Upper lobe of left lung (tissue), 6 donors: ENCODE measurements around the gene KIF21A. TPM values are rescaled to one million over a fixed set of nuclear protein-coding genes. Genes with fewer than 3 reads are reported as not detected.

Source experiments
- ATAC-seq, 2 donors: fragments of 200-7000 bp; cut with Tn5 transposase; one replicate each; pipeline ENCODE4 v1.9.1; 2022; ENCODE audit warnings: mild to moderate bottlenecking in 2 of 2, moderate library complexity in 2 of 2; ENCODE audit not compliant: low FRiP score in 2 of 2
- DNase-seq, 2 donors: peaks; one replicate each; pipeline ENCODE4 v3.0.0-alpha.2; 2019 to 2020
- H3K27ac ChIP-seq, 4 donors: fragments of 200-600 bp; sonication (generic); one replicate each; pipeline ENCODE4 v1.5.1; 2016 to 2019
- H3K27me3 ChIP-seq, 4 donors: fragments of 200-600 bp; sonication (generic); one replicate each; pipeline ENCODE4 v1.5.1; 2017 to 2019
- H3K36me3 ChIP-seq, 4 donors: fragments of 200-600 bp; sonication (generic); one replicate each; pipeline ENCODE4 v1.5.1; 2016 to 2019
- H3K4me1 ChIP-seq, 4 donors: fragments of 200-600 bp; sonication (generic); one replicate each; pipeline ENCODE4 v1.5.1; 2018 to 2019
- H3K4me3 ChIP-seq, 4 donors: fragments of 200-600 bp; sonication (generic); one replicate each; pipeline ENCODE4 v1.5.1; 2017 to 2019; ENCODE audit warnings: mild to moderate bottlenecking in 2 of 4, moderate library complexity in 1 of 4
- H3K9me3 ChIP-seq, 4 donors: fragments of 200-600 bp; sonication (generic); one replicate each; pipeline ENCODE4 v1.5.1; 2018 to 2019
- CTCF ChIP-seq, 6 experiments: fragments of 450-650 bp in 4 of 6; fragments of 200-600 bp in 2 of 6; sonication (generic) in 2 of 6; IDR thresholded peaks; one replicate each; pipeline ENCODE4 v1.5.1; 2016 to 2019; ENCODE audit warnings: antibody characterized with exemption in 6 of 6
- EP300 ChIP-seq, 4 donors: sonication (generic); formaldehyde crosslinking; IDR thresholded peaks; one replicate each; pipeline ENCODE4 v1.5.1; 2017; ENCODE audit warnings: antibody characterized with exemption in 4 of 4, control low read depth in 2 of 4
- POLR2A ChIP-seq, 4 donors: fragments of 450-650 bp; IDR thresholded peaks; one replicate each; pipeline ENCODE4 v1.5.1; 2016 to 2017; ENCODE audit warnings: antibody characterized with exemption in 4 of 4, mild to moderate bottlenecking in 2 of 4
- POLR2AphosphoS5 ChIP-seq, 2 donors: sonication (generic); formaldehyde crosslinking; IDR thresholded peaks; one replicate each; pipeline ENCODE4 v1.5.1; 2017; ENCODE audit warnings: antibody characterized with exemption in 2 of 2
- WGBS, 2 donors: methylation state at CpG; one replicate each; pipeline ENCODE4 v1.1.5; 2017 to 2018; 5-methylcytosine and 5-hydroxymethylcytosine counted together
- total RNA-seq, 6 donors: library from RNA; depleted of rRNA in 4 of 6; stranded (reverse); fragments of >200 nt in 4 of 6; gene quantifications; one replicate each; pipeline versions ENCODE4 v1.1.0 to v1.2.1, GENCODE V29; 2016 to 2021
- donor health status: DM: no; HTN: no; CAD: no; lungs with moderate emphysema.
- donor health status: DM: no; HTN: yes; CAD: no; lungs with severe emphysema.

KIF21A gene
- total RNA-seq, 6 donors from 2014 or later: 6.6 to 89.3 (median 18.3) TPM

GRCh38 chr12:39319180-39319579, 123.7 kb downstream of the KIF21A start:
- no peaks in the 10 kb centered on the region for H3K27me3 ChIP-seq
- no peak for ATAC-seq
- no peaks in the 10 kb centered on the region for H3K36me3 ChIP-seq
- 90 to 92% methylated on average over 3 of the region's 3 CpGs for WGBS, 2 donors
- TF ChIP-seq POLR2AphosphoS5 (IDR thresholded peaks at IDR 0.05): no peak
- no peak for TF ChIP-seq CTCF (IDR thresholded peaks at IDR 0.05)
- no peak for TF ChIP-seq POLR2A (IDR thresholded peaks at IDR 0.05)
- no peak for TF ChIP-seq EP300 (IDR thresholded peaks at IDR 0.05)
- H3K27ac ChIP-seq: no peak overlapping the region
- no peaks in the 10 kb centered on the region for H3K9me3 ChIP-seq
- H3K4me3 ChIP-seq: no peak overlapping the region
- H3K4me1 ChIP-seq: no peaks in the 10 kb centered on the region
- DNase-seq: no peak

GRCh38 chr12:39314547-39314946, 128.4 kb downstream of the KIF21A start:
- H3K27me3 ChIP-seq: no peaks in the 10 kb centered on the region
- H3K9me3 ChIP-seq: no peaks in the 10 kb centered on the region
- no peaks in the 10 kb centered on the region for H3K36me3 ChIP-seq
- TF ChIP-seq EP300 (IDR thresholded peaks at IDR 0.05) (no peak), CTCF (IDR thresholded peaks at IDR 0.05) (no peak), POLR2AphosphoS5 (IDR thresholded peaks at IDR 0.05) (no peak), POLR2A (IDR thresholded peaks at IDR 0.05) (no peak)
- no peak for ATAC-seq
- no peak overlapping the region for H3K4me3 ChIP-seq
- no peak overlapping the region for H3K27ac ChIP-seq
- H3K4me1 ChIP-seq: no peaks in the 10 kb centered on the region
- DNase-seq: no peak

GRCh38 chr12:39309516-39309915, 133.4 kb downstream of the KIF21A start:
- no peak for DNase-seq
- Histone ChIP-seq H3K27ac (no peak overlapping the region), H3K36me3 (no peaks in the 10 kb centered on the region), H3K4me3 (no peak overlapping the region), H3K9me3 (no peaks in the 10 kb centered on the region), H3K4me1 (no peaks in the 10 kb centered on the region), H3K27me3 (no peaks in the 10 kb centered on the region)
- ATAC-seq: no peak
- WGBS, 2 donors: 84 to 86% methylated on average over 4 of the region's 4 CpGs
- TF ChIP-seq POLR2AphosphoS5 (IDR thresholded peaks at IDR 0.05) (no peak), CTCF (IDR thresholded peaks at IDR 0.05) (no peak), EP300 (IDR thresholded peaks at IDR 0.05) (no peak), POLR2A (IDR thresholded peaks at IDR 0.05) (no peak)

DNA sequence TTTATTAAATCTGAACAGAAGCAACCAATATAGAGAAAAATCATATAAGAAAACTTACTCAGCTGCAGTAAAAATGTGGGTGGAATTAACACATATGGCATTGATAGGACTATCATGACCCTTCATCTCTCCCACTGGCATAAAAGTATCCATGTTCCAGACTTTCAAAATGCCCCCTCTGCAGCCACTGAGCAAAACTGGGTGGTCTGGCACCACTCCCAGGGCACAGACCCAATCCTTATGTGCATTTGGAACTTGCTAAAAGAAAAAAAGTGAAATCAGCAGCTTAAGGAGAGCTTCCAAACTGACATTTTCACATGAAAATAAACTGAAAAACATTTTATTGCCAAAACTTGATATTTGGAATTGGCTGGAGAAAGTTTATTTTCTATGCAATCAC, 141.5 kb downstream of the KIF21A start:
- Histone ChIP-seq H3K27me3 (no peaks in the 10 kb centered on the region), H3K4me3 (no peak overlapping the region), H3K27ac (no peak overlapping the region), H3K9me3 (no peaks in the 10 kb centered on the region), H3K4me1 (peaks cover 0 to 4% (median 0%) of the 10 kb centered on the region in 4 donors), H3K36me3 (no peaks in the 10 kb centered on the region)
- DNase-seq (no peak), ATAC-seq (no peak)
- TF ChIP-seq POLR2AphosphoS5 (IDR thresholded peaks at IDR 0.05) (no peak), EP300 (IDR thresholded peaks at IDR 0.05) (no peak), POLR2A (IDR thresholded peaks at IDR 0.05) (no peak), CTCF (IDR thresholded peaks at IDR 0.05) (no peak)

GRCh38 chr12:39300799-39301198, 142.1 kb downstream of the KIF21A start:
- no peaks in the 10 kb centered on the region for H3K9me3 ChIP-seq
- no peaks in the 10 kb centered on the region for H3K27me3 ChIP-seq
- H3K36me3 ChIP-seq: no peaks in the 10 kb centered on the region
- no peak overlapping the region for H3K4me3 ChIP-seq
- ATAC-seq (no peak), DNase-seq (no peak)
- WGBS, 2 donors: 76 to 83% methylated on average over 2 of the region's 2 CpGs
- H3K4me1 ChIP-seq: peaks cover 0 to 4% (median 0%) of the 10 kb centered on the region in 4 donors
- no peak overlapping the region for H3K27ac ChIP-seq
- TF ChIP-seq POLR2AphosphoS5 (IDR thresholded peaks at IDR 0.05) (no peak), EP300 (IDR thresholded peaks at IDR 0.05) (no peak), POLR2A (IDR thresholded peaks at IDR 0.05) (no peak), CTCF (IDR thresholded peaks at IDR 0.05) (no peak)
